Measurements from ENCODE around the gene CDC42BPB.
"Not testable (repeated sequence)": the region's sequence is repeated elsewhere in the genome, so short reads cannot be mapped to it uniquely, and the experiment has no call there.

CDC42BPB gene

DNA sequence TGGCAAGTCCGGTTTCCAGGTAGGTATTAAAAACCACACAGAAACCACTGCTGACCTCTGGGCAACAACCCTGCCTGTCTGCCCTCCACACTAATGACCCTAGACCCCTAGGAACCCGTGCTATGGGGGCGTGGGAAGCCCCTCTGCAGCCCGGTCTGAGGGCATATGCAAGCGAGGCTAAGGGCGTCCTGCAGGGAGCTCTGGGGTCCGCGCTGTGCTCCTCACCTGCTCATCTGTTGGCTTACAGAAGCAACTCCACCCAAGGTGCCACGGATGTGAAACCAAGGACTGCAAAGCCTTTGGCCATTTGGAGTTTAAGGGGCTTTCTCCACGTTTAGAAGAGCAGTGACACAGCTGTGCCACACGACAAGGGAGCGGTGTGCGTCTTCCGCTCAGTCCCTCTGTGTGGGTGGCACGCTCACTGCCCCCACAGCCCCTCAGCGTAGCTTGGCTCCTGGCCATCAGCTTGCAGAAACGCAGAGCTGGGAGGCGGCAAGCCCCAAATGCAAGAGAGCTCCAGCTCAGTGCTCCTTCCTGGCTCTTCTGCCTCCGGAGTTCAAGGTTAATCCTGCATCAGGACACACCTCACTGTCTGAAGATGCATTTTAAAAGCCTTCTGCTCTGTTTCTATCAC, 116.5 kb downstream of the CDC42BPB start:
- no peak for DNase-seq

DNA sequence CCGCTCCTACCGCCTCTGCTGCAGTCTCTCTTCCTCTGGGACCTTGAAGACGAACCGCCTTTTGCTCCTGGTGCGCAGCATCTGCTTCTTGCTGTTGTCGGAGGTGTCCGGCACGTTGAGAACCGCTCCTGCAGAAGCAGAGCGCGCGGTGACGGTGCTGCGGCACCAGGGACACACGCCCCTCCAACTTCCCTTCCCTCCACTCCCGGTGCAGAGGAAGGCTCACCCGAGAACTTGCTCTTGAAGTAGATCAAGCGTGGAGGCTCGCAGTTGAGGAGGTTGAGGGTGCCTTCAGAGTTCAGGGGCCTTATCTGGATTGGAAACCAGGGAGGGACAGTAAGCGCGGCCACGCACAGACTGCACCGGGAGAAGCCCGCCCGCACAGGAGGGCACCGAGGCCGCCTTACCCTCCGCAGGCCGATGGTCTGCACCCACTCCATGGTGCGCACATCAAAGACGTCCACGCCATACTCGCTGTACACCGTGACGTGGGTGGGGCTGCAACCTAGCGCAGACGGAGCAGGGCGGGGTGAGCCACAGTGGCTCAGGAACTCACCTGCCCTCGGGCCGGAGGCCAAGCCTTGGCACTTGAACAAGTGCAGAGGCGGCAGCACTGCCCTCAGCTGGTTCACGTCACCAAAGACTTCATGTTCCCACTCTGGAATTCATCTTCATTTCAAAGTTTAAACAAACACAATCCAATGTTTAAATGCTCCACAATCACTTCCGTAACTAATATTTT, 117.4 kb downstream of the CDC42BPB start:
- DNase-seq, result no peak

DNA sequence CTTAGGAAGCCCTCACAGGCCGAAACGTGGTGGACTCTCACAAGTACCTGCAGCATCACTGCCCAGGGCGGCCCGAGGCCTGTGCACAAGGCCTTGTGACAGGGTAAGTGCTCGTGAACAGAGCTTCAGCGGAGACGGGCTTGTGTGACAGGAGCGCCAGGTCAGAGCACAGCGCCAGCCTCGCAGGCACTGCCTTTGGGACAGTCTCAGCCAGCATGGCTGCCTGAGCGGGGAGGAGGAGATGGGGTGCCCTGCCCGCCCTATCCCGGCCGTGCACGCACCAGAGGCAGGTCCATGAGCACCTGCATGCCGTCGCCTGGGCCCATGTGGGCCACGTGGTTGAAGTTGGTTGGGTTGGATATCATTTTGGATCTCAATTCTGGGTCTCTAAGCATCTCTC, 118.0 kb downstream of the CDC42BPB start:
- DNase-seq, result no peak

DNA sequence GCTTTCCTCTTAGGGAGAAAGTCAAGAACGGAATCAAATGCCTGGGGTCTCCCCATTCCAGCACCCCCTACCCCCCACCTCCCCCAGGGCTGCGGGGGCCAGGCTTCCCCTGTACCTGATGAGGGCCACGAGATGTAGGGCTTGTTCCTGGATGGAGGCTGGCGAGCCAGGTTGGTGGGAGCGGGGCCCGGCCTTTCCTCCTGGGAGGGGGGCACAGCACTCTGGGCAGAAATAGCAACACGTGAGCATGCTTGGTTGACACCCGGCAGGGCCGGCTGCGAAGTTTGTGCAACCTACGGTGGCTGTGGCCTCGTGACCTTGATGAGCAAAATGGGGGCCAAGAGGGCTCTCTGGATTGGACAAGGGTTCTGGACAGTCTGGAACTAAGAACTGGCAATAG, 119.2 kb downstream of the CDC42BPB start:
- DNase-seq, result no peak

DNA sequence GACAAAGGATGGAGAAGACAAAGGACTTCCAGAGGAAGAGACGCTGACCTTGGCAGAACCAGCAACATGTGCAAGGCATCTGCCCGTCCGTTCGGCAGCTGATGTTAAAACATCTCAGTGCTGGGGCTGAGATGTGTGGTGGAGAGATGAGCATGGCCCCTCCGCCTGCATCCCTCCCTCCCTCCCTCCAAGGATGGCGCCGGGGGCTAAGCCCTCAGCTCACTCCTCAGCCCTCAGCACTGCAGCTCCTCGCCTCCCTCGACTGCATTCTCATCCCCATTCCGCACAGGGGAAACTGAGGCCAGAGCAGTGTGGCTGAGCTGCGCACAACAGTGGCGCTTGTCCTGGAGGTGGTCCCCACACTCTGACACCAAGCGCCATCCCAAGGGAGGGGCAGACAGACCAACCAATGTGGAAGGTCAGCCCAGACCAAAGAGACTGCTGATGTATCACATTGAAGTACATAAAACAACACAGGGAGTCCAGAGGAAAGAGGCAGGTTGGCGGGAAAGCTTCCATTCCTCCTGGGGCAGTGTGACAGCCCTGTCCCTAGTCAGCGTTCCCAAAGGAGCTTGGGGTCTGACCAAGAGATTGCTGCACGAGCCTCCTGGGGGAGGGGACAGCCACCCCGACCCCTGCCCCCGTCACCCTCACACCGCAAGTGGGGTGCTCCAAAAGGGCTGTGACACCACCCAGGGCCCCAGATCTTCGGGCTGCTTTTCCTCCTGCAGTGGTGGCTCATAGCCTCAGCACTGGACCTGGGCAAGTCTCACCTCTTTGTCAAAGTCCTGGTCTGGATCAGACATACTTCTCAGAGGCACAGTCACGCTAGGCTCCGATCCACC, 119.8 kb downstream of the CDC42BPB start:
- DNase-seq, result no peak

DNA sequence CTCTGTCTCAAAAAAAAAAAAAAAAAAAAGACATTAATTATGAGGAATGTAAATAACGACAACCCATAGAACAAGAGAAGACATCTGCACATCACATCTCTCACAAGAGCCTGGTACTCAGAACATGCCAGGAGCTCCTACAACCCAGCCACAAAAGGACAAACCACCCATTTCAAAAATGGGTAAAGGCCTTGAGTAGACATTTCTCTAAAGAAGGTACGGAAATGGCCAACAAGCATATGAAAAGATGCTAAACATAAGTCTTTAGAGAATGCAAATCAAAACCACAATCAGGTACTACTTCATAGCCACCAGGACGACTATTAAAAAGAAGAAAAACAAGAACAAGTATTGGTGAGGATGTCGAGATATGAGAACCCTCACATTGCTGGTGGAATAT, 121.6 kb downstream of the CDC42BPB start:
- DNase-seq, result no peak

DNA sequence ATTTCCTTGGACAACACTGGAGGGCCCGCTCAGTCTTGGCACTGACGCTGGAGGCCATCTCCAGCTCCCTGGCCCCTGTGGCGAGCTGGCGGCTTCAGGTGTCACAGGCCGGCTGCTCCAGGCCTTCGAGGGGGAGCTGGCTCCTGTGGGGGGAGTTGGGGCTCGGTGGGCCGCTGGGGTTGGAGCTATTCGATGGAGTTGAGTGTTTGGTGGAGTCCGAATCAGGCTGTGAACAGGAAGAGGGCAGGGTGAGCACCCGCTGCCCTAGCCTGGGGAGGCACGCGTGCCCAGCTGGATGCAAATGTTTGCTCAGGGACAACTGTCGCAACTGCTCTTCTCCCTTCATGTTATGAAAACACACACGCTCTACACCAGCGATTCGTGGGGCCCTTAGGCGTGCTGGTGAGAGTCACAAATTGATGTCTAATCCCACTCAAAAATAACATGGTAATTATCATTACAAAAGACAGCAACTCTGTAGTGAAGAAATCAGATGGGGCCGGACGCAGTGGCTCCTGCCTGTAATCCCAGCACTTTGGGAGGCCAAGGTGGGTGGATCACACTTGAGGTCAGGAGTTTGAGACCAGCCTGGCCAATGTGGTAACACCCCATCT, 123.6 kb downstream of the CDC42BPB start:
- no peak for DNase-seq

DNA sequence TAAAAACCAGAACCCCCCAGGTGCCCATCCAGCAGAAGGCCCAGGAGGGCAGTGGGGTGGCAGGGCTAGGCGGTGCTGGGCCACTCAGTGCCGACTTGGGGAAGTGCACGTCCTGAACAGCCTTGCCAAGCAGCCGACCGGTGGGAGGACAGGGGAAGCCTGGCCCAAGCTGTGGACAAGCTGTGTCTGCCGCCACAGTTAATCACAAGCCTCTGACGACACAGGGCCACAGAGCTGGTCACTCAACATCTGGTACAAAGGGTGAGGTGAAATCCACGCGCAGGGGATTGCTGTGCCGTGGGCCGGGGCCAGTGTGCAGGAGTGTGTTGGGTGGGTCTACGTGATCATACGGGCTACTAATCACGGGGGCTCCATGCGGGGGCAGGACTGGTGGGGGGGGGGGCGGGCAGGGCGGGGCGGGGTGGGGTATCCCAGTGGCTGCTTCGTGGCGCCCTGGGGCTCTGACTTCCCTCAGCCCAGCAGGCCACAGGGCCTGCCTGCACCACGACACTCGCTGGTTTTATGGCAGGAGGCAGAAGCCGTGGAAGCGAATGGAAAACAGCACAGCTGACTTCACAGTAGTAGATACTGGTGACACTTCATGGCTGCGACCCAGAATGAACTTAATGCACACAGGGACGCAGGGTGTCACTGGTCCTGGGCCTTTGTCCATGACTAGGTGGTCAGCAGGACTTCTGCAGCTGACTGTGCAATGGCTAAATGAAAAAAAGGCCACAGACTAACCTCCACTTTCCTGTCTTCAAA, 124.7 kb downstream of the CDC42BPB start:
- no peak for DNase-seq

DNA sequence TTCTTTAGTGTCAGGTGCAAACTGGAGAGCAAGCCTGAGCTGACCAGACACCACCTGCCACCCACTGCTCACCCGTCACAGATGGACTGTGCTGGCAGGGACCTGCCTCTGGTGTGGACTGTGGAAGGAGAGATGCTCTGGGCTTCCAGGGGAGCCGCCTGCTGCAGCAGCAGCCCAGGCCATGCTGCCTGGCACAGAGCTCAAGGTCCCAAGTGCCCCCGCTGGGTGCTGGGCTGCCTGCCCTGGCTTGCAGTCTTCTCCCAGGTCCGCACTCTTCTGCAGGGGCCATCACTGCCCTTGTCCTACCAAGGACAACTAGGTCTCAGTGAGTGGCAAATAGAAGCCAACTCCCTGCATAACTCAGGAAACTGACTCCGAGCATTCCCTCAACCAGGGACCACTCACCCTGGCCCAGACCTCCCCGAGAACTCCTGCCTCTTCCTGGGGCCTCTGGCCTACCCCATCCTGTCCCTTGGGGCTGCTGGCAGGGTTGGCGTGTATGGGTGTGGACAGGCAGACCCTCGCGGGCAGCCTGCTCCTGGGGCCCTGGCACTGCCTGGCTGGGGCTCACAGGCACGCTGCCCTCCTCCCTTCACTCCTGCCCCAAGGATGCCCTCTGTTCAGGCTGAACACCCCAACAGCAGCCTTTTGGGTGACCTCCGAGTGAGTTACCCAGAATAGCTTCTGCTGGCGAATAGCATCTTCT, 125.6 kb downstream of the CDC42BPB start:
- DNase-seq, result no peak

DNA sequence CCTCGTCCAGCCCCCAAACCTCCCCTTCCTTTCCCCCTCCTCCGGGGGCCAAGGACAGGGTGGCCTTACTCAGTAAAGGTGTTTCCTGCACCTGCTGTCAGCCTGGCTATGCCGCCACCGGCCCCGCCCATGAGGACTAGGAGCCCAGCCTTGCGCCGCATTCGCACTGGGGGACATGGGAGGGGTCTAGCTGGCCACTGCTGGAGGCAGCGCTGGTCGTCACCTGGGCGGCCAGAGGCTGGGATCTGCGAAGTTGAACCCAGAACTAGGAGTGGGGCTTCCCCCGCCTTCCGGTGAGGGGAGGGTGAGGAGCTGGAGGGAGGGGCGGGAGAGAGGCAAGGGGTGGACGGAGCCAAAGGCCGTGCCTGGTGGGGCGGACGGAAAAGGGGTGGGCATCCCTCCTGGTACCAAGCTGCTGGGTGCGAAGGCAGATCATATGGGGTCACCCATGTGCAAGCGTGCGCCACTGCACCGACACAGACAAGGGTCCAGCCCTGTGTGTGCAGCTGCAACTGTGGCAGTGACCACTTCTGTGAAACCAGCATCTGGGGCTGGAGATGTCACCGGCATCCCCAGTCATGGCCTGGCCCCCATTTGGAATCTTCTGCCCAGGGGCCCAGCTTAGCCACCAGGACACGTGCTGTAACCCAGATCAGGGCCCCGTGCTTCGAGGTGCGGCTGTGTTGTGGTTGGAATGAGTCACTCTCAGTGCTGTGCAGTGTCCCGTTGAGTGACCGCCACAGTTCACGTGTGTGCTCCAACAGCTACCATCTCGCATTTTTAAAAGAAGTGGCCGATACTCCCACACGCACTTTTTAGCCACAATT, 126.4 kb downstream of the CDC42BPB start:
- DNase-seq, result no peak

DNA sequence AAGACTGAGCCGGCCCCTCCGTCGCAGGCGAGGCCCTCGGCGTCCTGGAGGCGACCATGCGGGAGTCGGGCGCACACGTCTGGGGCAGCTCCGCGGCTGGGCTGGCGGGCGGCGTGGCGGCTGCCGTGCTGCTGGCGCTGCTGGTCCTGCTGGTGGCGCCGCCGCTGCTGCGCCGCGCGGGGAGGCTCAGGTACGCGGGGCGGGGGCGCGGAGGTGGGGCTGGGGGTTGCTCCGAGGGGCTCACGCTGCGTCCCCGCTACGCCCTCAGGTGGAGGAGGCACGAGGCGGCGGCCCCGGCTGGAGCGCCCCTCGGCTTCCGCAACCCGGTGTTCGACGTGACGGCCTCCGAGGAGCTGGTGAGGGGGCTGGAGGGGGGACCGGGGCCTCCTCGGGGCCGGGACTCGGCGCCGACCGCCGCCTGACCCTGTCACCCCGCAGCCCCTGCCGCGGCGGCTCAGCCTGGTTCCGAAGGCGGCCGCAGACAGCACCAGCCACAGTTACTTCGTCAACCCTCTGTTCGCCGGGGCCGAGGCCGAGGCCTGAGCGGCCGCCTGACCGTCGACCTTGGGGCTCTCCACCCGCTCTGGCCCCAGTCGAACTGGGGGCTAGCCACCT, 127.1 kb downstream of the CDC42BPB start:
- DNase-seq, result no peak

DNA sequence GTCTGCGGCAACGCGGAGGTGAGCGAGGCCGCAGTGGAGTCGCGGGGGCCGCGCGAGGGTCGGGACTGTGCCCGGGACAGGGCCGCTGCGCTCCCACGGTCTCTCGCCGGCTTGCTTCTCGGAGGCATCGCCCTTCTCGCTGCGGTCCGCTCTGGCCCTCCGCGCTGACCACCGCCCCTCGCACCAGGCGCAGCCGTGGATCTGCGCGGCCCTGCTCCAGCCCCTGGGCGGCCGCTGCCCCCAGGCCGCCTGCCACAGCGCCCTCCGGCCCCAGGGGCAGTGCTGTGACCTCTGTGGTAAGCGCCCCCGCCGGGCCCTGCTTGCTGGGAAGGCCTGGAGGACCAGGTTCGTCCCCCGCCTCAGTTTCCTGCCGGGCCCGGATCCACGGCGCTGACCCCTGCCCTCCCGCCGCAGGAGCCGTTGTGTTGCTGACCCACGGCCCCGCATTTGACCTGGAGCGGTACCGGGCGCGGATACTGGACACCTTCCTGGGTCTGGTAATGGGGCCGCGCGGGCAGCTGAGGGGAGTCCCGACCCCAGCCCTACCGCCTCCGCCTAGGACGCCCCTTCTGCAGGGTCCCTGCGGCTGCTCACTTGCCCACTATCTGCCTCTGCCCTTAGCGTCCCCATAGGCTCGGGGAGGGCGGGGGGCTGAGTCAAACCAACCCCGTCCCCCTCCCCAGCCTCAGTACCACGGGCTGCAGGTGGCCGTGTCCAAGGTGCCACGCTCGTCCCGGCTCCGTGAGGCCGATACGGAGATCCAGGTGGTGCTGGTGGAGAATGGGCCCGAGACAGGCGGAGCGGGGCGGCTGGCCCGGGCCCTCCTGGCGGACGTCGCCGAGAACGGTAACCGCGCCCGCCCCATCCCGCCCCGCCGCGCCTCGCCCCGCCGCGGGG, 127.9 kb downstream of the CDC42BPB start:
- no peak for DNase-seq

DNA sequence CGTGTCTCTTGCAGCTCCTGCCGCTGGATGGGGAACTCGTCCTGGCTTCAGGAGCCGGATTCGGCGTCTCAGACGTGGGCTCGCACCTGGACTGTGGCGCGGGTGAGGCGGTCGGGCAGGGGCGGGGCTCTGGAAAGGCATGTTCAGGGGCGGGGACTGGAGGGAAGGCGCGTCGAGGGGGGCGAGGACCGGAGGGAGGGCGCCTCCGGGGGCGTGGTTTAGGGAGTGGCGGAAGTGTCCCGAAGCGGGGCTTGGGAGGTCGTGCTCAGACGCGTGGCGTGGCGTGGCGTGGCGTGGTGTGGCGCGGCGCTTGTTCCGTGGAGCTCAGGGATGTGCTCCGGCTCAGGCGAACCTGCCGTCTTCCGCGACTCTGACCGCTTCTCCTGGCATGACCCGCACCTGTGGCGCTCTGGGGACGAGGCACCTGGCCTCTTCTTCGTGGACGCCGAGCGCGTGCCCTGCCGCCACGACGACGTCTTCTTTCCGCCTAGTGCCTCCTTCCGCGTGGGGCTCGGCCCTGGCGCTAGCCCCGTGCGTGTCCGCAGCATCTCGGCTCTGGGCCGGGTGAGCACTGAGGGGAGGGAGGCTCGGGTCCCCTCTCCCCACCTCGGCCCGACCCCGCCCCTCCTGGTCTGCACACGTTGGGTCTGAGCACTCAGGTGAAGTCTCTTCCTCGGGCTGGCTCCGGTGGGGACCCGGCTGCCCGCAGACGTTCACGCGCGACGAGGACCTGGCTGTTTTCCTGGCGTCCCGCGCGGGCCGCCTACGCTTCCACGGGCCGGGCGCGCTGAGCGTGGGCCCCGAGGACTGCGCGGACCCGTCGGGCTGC, 128.7 kb downstream of the CDC42BPB start:
- DNase-seq, result peak; percentile 72

DNA sequence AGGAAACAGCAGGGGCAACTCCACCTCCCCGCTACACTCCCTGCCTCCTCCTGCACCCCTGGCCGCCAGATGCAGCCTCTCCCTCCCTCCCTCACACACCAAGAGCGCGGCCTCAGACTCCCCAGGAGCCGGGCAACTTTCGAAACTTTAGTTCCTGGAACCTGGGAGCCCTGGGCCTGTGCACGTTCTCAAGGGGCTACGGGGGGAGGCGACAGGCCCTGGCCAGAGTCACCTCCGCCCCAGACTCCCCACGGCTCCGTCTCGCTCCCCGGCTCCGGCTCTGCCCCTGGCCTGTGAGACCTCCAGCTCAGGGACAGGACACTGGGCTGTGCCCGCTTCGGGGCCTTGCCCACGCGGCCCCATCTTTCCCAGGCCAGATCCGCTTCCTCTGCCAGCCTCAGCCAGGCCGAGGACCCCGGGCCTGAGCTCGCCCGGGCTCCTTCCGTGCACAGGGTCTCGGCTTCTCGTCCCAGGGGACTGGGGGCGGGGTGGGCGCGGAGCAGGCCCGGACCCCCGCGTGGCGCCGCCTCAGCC, 129.4 kb downstream of the CDC42BPB start:
- DNase-seq, result no peak

DNA sequence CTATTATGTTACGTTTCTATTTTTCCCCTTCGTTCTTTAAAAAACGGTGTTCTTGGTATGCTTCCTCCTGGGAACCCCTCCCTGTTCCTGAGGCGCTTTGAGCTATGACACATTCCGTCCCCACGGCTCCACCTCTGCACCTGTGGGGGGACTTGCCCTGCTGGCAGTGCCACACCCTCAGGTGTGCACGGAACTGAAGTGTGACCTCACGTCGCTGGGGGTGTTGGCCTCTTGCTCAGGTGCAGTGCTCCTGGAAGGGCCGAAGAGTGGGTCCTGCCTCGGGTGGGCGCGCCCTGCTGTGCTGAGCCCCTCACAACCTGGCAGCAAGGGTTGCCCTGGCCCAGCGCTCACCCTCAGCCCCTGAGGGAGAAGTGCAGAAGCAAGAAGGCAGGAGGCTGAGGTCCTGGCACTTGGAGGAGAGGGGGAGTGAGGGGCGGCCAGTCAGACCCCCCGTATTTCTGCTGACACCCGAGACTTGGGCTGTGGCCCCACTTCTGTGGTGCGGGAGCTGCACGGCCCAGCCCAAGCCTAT, 129.9 kb downstream of the CDC42BPB start:
- no peak for DNase-seq

DNA sequence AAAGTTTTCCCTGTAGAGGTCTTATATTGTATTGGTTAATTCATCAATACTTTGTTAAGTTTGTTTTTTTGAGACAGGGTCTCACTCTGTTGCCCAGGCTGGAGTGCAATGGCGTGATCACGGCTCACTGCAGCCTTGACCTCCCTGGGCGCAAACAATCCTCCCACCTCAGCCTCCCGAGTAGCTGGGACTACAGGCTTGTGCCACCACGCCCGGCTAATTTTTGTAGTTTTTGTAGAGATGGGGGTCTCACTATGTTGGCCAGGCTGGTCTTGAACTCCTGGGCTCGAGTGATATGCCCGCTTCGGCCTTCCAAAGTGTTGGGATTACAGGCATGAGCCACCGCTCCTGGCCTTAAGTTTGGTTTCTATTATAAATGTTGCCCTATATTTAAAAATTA, 130.5 kb downstream of the CDC42BPB start:
- DNase-seq, result not testable (repeated sequence)

DNA sequence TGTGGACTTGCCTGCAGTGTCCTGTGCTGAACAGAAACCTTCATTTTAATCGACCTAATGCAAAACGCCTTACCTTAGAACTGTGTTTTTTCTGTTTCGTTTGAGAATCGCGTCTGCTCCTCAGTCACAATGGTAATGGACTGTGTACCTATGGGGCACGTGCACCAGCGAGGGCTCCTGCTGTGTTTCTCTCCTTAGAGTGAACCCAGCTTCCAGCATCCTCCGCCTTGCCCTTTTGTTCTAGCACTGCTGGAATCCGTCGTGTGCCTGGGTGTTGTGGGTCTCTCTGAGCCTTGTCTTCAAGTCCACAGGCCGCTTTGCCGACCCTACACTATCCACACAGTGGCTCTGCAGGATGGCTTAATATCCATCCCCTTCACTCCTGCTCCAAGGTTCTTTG, 131.2 kb downstream of the CDC42BPB start:
- no peak for DNase-seq

DNA sequence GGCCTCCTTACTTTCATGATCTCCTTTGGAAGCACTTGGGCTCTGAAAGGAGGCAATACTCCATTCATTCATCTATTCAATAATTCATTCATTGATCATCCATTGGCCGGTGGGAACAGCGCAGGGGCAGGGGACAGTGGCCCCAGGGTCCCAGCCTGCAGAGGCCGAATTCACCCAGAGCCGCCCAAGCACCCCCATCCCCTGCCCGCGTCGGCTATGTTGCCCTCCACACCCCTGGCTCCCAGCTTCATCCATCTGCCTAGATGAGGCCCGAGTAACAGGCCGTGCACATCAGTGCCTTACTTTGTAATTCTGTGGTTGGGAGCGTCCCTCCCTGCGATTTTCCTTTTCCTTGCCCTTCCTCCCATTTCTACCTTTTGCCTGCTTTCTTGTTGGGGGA, 131.7 kb downstream of the CDC42BPB start:
- no peak for DNase-seq
